GM23338 (cell line): ENCODE results near the gene PPM1N. TPM values are rescaled to one million over a fixed set of nuclear protein-coding genes. Genes with fewer than 3 reads are reported as not detected.

ENCODE experiments used
- ATAC-seq: fragments of 200-7000 bp; cut with Tn5 transposase; 3 replicates; pipeline ENCODE4 v1.9.1; 2020
- DNase-seq: peaks from one replicate; pipeline ENCODE4 v3.0.0-alpha.2; 2015; ENCODE audit warnings: low spot score
- H2AFZ ChIP-seq: fragments of 200-600 bp; sonication (generic); 2 replicates; pipeline ENCODE4 v1.8.0; 2016; ENCODE audit warnings: antibody characterized with exemption, mild to moderate bottlenecking, moderate library complexity
- H3F3A ChIP-seq: fragments of 200-600 bp; sonication (generic); replicated peaks from 2 replicates; pipeline ENCODE4 v1.8.0; 2017; ENCODE audit warnings: antibody characterized with exemption, mixed run types, low read depth
- H3K27ac ChIP-seq: fragments of 200-600 bp; sonication (generic); 2 replicates; pipeline ENCODE4 v1.6.1; 2016; ENCODE audit warnings: low read depth
- H3K27me3 ChIP-seq: fragments of 200-600 bp; sonication (generic); 2 replicates; pipeline ENCODE4 v1.8.0; 2016; ENCODE audit warnings: mild to moderate bottlenecking, mixed run types, moderate library complexity; ENCODE audit not compliant: insufficient read depth
- H3K36me3 ChIP-seq: fragments of 200-600 bp; sonication (generic); 2 replicates; pipeline ENCODE4 v1.8.0; 2016; ENCODE audit warnings: mild to moderate bottlenecking; ENCODE audit not compliant: insufficient read depth
- H3K4me1 ChIP-seq: fragments of 200-600 bp; sonication (generic); 2 replicates; pipeline ENCODE4 v1.8.0; 2016; ENCODE audit warnings: mild to moderate bottlenecking, moderate library complexity; ENCODE audit not compliant: insufficient read depth
- H3K4me2 ChIP-seq: fragments of 200-600 bp; sonication (generic); 2 replicates; pipeline ENCODE4 v1.7.1; 2017; ENCODE audit warnings: mixed run types
- H3K4me3 ChIP-seq: fragments of 200-600 bp; sonication (generic); 2 replicates; pipeline ENCODE4 v1.6.1; 2016; ENCODE audit warnings: mixed run types
- H3K79me2 ChIP-seq: fragments of 200-600 bp; sonication (generic); replicated peaks from 2 replicates; pipeline ENCODE4 v1.8.0; 2017; ENCODE audit warnings: mild to moderate bottlenecking; ENCODE audit not compliant: insufficient read depth
- H3K9me2 ChIP-seq: fragments of 200-600 bp; sonication (generic); 2 replicates; pipeline ENCODE4 v1.8.0; 2017; ENCODE audit not compliant: insufficient read depth
- H4K20me1 ChIP-seq: fragments of 200-600 bp; sonication (generic); replicated peaks from 2 replicates; pipeline ENCODE4 v1.8.0; 2017; ENCODE audit warnings: mild to moderate bottlenecking; ENCODE audit not compliant: insufficient read depth
- H3K27ac Mint-ChIP-seq: 2 replicates; pipeline ENCODE4 v1.8.0; 2020; ENCODE audit warnings: inconsistent platforms, mild to moderate bottlenecking, moderate library complexity, mixed read lengths
- H3K27me3 Mint-ChIP-seq: 3 replicates; pipeline ENCODE4 v1.8.0; 2022; ENCODE audit warnings: low read depth, mild to moderate bottlenecking, moderate library complexity, mixed read lengths, inconsistent platforms; ENCODE audit not compliant: insufficient read depth, poor library complexity
- H3K36me3 Mint-ChIP-seq: 3 replicates; pipeline ENCODE4 v1.8.0; 2021; ENCODE audit warnings: low read depth, mild to moderate bottlenecking, inconsistent platforms, moderate library complexity, mixed read lengths
- H3K4me1 Mint-ChIP-seq: 3 replicates; pipeline ENCODE4 v1.8.0; 2020; ENCODE audit warnings: mild to moderate bottlenecking, inconsistent platforms, mixed read lengths
- H3K4me3 Mint-ChIP-seq: 3 replicates; pipeline ENCODE4 v1.8.0; 2021; ENCODE audit warnings: moderate library complexity, mild to moderate bottlenecking, inconsistent platforms, mixed read lengths
- H3K9me3 Mint-ChIP-seq: 3 replicates; pipeline ENCODE4 v1.8.0; 2020; ENCODE audit warnings: moderate library complexity, mild to moderate bottlenecking, inconsistent platforms, mixed read lengths
- CREB1 ChIP-seq: fragments of 250-450 bp; sonication (Bioruptor Pico); IDR thresholded peaks from 2 replicates; pipeline ENCODE4 v1.5.0; 2020; ENCODE audit warnings: low read depth, mild to moderate bottlenecking, moderate library complexity
- EZH2 ChIP-seq: fragments of 200-600 bp; sonication (generic); IDR thresholded peaks from one replicate; pipeline ENCODE4 v1.8.0; 2017; ENCODE audit warnings: antibody characterized with exemption, mild to moderate bottlenecking, low read depth; ENCODE audit not compliant: unreplicated experiment
- EZH2phosphoT487 ChIP-seq: fragments of 200-600 bp; sonication (generic); IDR thresholded peaks from one replicate; pipeline ENCODE4 v1.8.1; 2018; ENCODE audit warnings: antibody characterized with exemption; ENCODE audit not compliant: unreplicated experiment
- JUNB ChIP-seq: IDR thresholded peaks from one replicate; pipeline ENCODE4 v1.6.1; 2016; ENCODE audit warnings: antibody characterized with exemption; ENCODE audit not compliant: unreplicated experiment
- NANOG ChIP-seq: IDR thresholded peaks from 2 replicates; pipeline ENCODE4 v1.6.1; 2016; ENCODE audit warnings: antibody characterized with exemption, borderline replicate concordance
- POLR2AphosphoS5 ChIP-seq: IDR thresholded peaks from 2 replicates; pipeline ENCODE4 v1.6.1; 2016; ENCODE audit warnings: antibody characterized with exemption, low read depth
- STAT1 ChIP-seq: IDR thresholded peaks from one replicate; pipeline ENCODE4 v1.6.1; 2016; ENCODE audit warnings: antibody characterized with exemption; ENCODE audit not compliant: unreplicated experiment
- ZNF114 ChIP-seq: fragments of 250-450 bp; sonication (Bioruptor Pico); IDR thresholded peaks from 2 replicates; pipeline ENCODE4 v1.5.0; 2020; ENCODE audit warnings: mild to moderate bottlenecking, moderate library complexity
- ZNF331 ChIP-seq: fragments of 250-450 bp; sonication (Bioruptor Pico); IDR thresholded peaks from 2 replicates; pipeline ENCODE4 v1.5.0; 2020; ENCODE audit warnings: low read depth, mild to moderate bottlenecking, moderate library complexity
- ZNF462 ChIP-seq: fragments of 250-450 bp; sonication (Bioruptor Pico); IDR thresholded peaks from 2 replicates; pipeline ENCODE4 v1.5.0; 2020; ENCODE audit warnings: mild to moderate bottlenecking, moderate library complexity
- polyA plus RNA-seq: library from polyadenylated mRNA; unstranded; fragments of >200 nt; fragmentation: Nextera tagmentation; extraction: Ambion mirVana; gene quantifications from 2 replicates; pipeline ENCODE4 v1.2.1, GENCODE V29; 2016
- total RNA-seq: library from RNA; depleted of rRNA; stranded (reverse); fragments of >200 nt; shearing (Covaris generic); gene quantifications from 2 replicates; pipeline ENCODE4 v1.2.3, GENCODE V29; 2014

The PPM1N gene
- total and polyA plus RNA-seq, 2 experiments from 2014 or later = 15.2 to 25.1 TPM

- TF ChIP-seq JUNB (no peak), NANOG (no peak), EZH2phosphoT487 (no peak), ZNF462 (CRISPR knock-in tag) (no peak), EZH2 (no peak), ZNF114 (CRISPR knock-in tag) (no peak), STAT1 (no peak), CREB1 (CRISPR knock-in tag) (no peak)
Measured at GRCh38 chr19:45495178-45495577, 3.1 kb upstream of the PPM1N start (continued).

GRCh38 chr19:45496349-45496953 lies 1.8 kb upstream of the PPM1N start:
- Histone ChIP-seq H3K4me2 (peak overlapping the region; percentile 91), H2AFZ (no peak overlapping the region), H3K27me3 (peaks cover 15% of the 10 kb centered on the region; the same call in 1 of the 2 replicates), H3K9me2 (no peaks in the 10 kb centered on the region), H3K4me1 (peaks cover 26% of the 10 kb centered on the region; the same call in 1 of the 2 replicates), H3K27ac (no peak overlapping the region), H3F3A (peaks cover 17% of the 10 kb centered on the region), H3K79me2 (no peaks in the 10 kb centered on the region), H3K4me3 (peak overlapping the region; percentile 90), H4K20me1 (peaks cover 2% of the 10 kb centered on the region; the same call in 1 of the 2 replicates), H3K36me3 (no peaks in the 10 kb centered on the region)
- Mint-ChIP-seq H3K4me1 (peaks cover 44% of the 10 kb centered on the region), H3K27ac (no peak overlapping the region), H3K9me3 (no peaks in the 10 kb centered on the region; the same call in 2 of the 3 replicates), H3K27me3 (peaks cover 39% of the 10 kb centered on the region), H3K36me3 (peaks cover 4% of the 10 kb centered on the region; the same call in 1 of the 3 replicates), H3K4me3 (peak overlapping the region; percentile 71)
- DNase-seq (peak; percentile 86), ATAC-seq (peak; percentile 6)
- TF ChIP-seq EZH2phosphoT487 (no peak), ZNF331 (no peak), ZNF462 (CRISPR knock-in tag) (no peak), POLR2AphosphoS5 (no peak), ZNF114 (CRISPR knock-in tag) (no peak), CREB1 (CRISPR knock-in tag) (peak; percentile 69)
